ENCODE data around the gene PLXNA2. TPM values are rescaled to one million over a fixed set of nuclear protein-coding genes. Genes with fewer than 3 reads are reported as not detected.

Gene PLXNA2
- polyA plus RNA-seq, 2 of the 4 experiments (the other 2 are of a cell fraction) = 0.36 to 0.87 TPM

- TF ChIP-seq SMC3 (IDR thresholded peaks at IDR 0.05) = no peak
- no peak for TF ChIP-seq TFCP2L1 (CRISPR knock-in tag; IDR thresholded peaks at IDR 0.05)
- no peak for TF ChIP-seq RCOR1 (IDR thresholded peaks at IDR 0.05; ENCODE audit: low read depth, low read length)
- no peak for TF ChIP-seq ZFP36 (IDR thresholded peaks at IDR 0.05; ENCODE audit: borderline replicate concordance, partially characterized antibody)
- no peak for TF ChIP-seq FOXS1 (CRISPR knock-in tag; IDR thresholded peaks at IDR 0.05)
- TF ChIP-seq PBX3 (IDR thresholded peaks at IDR 0.05) = no peak
- ChIA-PET POLR2A (no interaction called here), CTCF (interaction anchor here (0.8 to 5.3 kb wide), 6 partner anchors 24 to 159 kb away, joined by 3 to 26 read pairs (median 4); partner anchors contain the start of gene PLXNA2)
- WGBS (ENCODE audit: missing lambda C conversion rate) = 89% methylated on average over 7 of the region's 7 CpGs
- DNase-seq (ENCODE audit: low read depth in 1 of 2, low spot score in 1 of 2) (no peak), ATAC-seq (no peak), FAIRE-seq (no peak)
- no peak overlapping the region for H3K4me3 ChIP-seq
- peaks cover 81% of the 10 kb centered on the region for H3K4me1 ChIP-seq
- H3K9me3 ChIP-seq = no peaks in the 10 kb centered on the region
- peak overlapping the region; percentile 13 to 32; a peak in 1 of 6 replicates for H3K27ac ChIP-seq
- H3K4me2 ChIP-seq = no peak overlapping the region
Measured at GRCh38 chr1:208180421-208180820, 63.8 kb downstream of the PLXNA2 start.

- DNase-seq (ENCODE audit: low read depth in 1 of 2, low spot score in 1 of 2) (no peak), ATAC-seq (no peak), FAIRE-seq (no peak)
- TF ChIP-seq SREBF2 (IDR thresholded peaks at IDR 0.05) = no peak
- no peak for TF ChIP-seq CTCF (IDR thresholded peaks at IDR 0.05)
- no peak for TF ChIP-seq HDAC2 (IDR thresholded peaks at IDR 0.05)
- no peak for TF ChIP-seq ZFP36 (IDR thresholded peaks at IDR 0.05; ENCODE audit: borderline replicate concordance, partially characterized antibody)
- WGBS (ENCODE audit: missing lambda C conversion rate) = 91% methylated on average over 5 of the region's 7 CpGs
- CTCF ChIA-PET = interaction anchor here (0.6 to 3.2 kb wide), 5 partner anchors 40 to 158 kb away, joined by 3 to 11 read pairs (median 4); partner anchors contain the start of gene PLXNA2
- H3K4me1 ChIP-seq = peaks cover 81% of the 10 kb centered on the region
- H3K4me2 ChIP-seq = peak overlapping the region; percentile 59
- H3K4me3 ChIP-seq = no peak overlapping the region
- peak overlapping the region; percentile 49 to 63; a peak in 3 of 6 replicates for H3K27ac ChIP-seq
- POLR2A ChIA-PET = interaction anchor here (0.6 kb wide), 1 partner anchor 17 kb away, joined by 3 read pairs; no protein-coding TSS in a partner anchor
- no peaks in the 10 kb centered on the region for H3K9me3 ChIP-seq
Measured at GRCh38 chr1:208179961-208180409, 64.2 kb downstream of the PLXNA2 start.

- peak in 1 of 2 experiments; percentile 40 for DNase-seq (ENCODE audit: low read depth in 1 of 2, low spot score in 1 of 2)
- 49% methylated on average over 6 of the region's 6 CpGs for WGBS (ENCODE audit: missing lambda C conversion rate)
- Histone ChIP-seq H3K9me3 (no peaks in the 10 kb centered on the region), H3K27ac (peak overlapping the region; percentile 49 to 63; a peak in 5 of 6 replicates), H3K4me1 (peaks cover 83% of the 10 kb centered on the region), H3K4me3 (no peak overlapping the region), H3K4me2 (peak overlapping the region; percentile 59)
- ChIA-PET CTCF (interaction anchor here (0.6 to 3.2 kb wide), 5 partner anchors 39 to 157 kb away, joined by 3 to 11 read pairs (median 6); partner anchors contain the start of gene PLXNA2), POLR2A (interaction anchor here (0.6 kb wide), 1 partner anchor 16 kb away, joined by 3 read pairs; no protein-coding TSS in a partner anchor)
- TF ChIP-seq ZC3H11A (IDR thresholded peaks at IDR 0.05) (no peak), ZSCAN20 (CRISPR knock-in tag; IDR thresholded peaks at IDR 0.05) (no peak), JUN (IDR thresholded peaks at IDR 0.05) (no peak), HES2 (IDR thresholded peaks at IDR 0.05) (no peak)
- ATAC-seq = peak in 1 of 2 experiments; percentile 6; a peak in 1 of 6 replicates
- no peak for FAIRE-seq
Measured at GRCh38 chr1:208179263-208179816, 64.8 kb downstream of the PLXNA2 start.

GRCh38 chr1:208178091-208178529 is 66.1 kb downstream of the PLXNA2 start:
- Histone ChIP-seq H3K4me1 (peaks cover 73% of the 10 kb centered on the region), H3K27ac (peak overlapping the region; percentile 49 to 63; a peak in 2 of 6 replicates), H3K9me3 (no peaks in the 10 kb centered on the region), H3K4me2 (peak overlapping the region; percentile 59), H3K4me3 (no peak overlapping the region)
- no peak for FAIRE-seq
- TF ChIP-seq RFX5 (IDR thresholded peaks at IDR 0.05) (no peak), NR3C1 (IDR thresholded peaks at IDR 0.05) (no peak), HOXB13 (CRISPR knock-in tag; IDR thresholded peaks at IDR 0.05; ENCODE audit: low read depth) (no peak), NFE2L2 (conservative IDR thresholded peaks at IDR 0.05; ENCODE audit: low read length) (no peak)
- CTCF ChIA-PET = interaction anchor here (0.9 to 3.2 kb wide), 6 partner anchors 46 to 156 kb away, joined by 3 to 11 read pairs (median 8); partner anchors contain the start of gene PLXNA2
- WGBS (ENCODE audit: missing lambda C conversion rate) = 53% methylated on average over 2 of the region's 2 CpGs
- POLR2A ChIA-PET = no interaction called here
- DNase-seq (ENCODE audit: low read depth in 1 of 2, low spot score in 1 of 2) = no peak
- peak; percentile 19 to 29; a peak in 2 of 6 replicates for ATAC-seq
